HepG2 (cell line): Measurements from ENCODE around the gene TRNP1. TPM values are rescaled to one million over a fixed set of nuclear protein-coding genes. Genes with fewer than 3 reads are reported as not detected.

Experiments used
- AGO2 ChIP-seq: fragments of 200-400 bp; formaldehyde crosslinking; optimal IDR thresholded peaks from 2 replicates; pipeline ENCODE3; 2017; ENCODE audit warnings: mild to moderate bottlenecking, low read depth, low read length, moderate library complexity
- ARNT ChIP-seq: fragments of 450-650 bp; IDR thresholded peaks from 2 replicates; pipeline ENCODE4 v1.6.1; 2017
- CREBL2 ChIP-seq: sonication (generic); formaldehyde crosslinking; IDR thresholded peaks from 2 replicates; pipeline ENCODE4 v1.8.1; 2023; ENCODE audit warnings: missing genetic modification reagents, mild to moderate bottlenecking, borderline replicate concordance
- FOSL2 ChIP-seq: sonication (generic); formaldehyde crosslinking; IDR thresholded peaks from 2 replicates; pipeline ENCODE4 v1.4.0; 2020; ENCODE audit warnings: missing genetic modification reagents
- GATAD1 ChIP-seq: IDR thresholded peaks from 2 replicates; pipeline ENCODE4 v1.6.1; 2016; ENCODE audit warnings: missing genetic modification reagents, missing compliant biosample characterization
- HIVEP1 ChIP-seq: sonication (generic); formaldehyde crosslinking; IDR thresholded peaks from 2 replicates; pipeline ENCODE4 v1.4.0; 2020; ENCODE audit warnings: mild to moderate bottlenecking, missing genetic modification reagents
- HMGA1 ChIP-seq: sonication (generic); formaldehyde crosslinking; conservative IDR thresholded peaks from 2 replicates; pipeline ENCODE4 v1.4.0; 2020; ENCODE audit warnings: missing genetic modification reagents
- MYPOP ChIP-seq: sonication (generic); formaldehyde crosslinking; IDR thresholded peaks from 2 replicates; pipeline ENCODE4 v1.8.1; 2023; ENCODE audit warnings: mild to moderate bottlenecking, moderate library complexity, missing genetic modification reagents
- NBN ChIP-seq: fragments of 450-650 bp; conservative IDR thresholded peaks from 2 replicates; pipeline ENCODE4 v1.6.1; 2017
- PAXIP1 ChIP-seq: sonication (generic); formaldehyde crosslinking; conservative IDR thresholded peaks from 2 replicates; pipeline ENCODE4 v1.4.0; 2020; ENCODE audit warnings: mild to moderate bottlenecking, missing genetic modification reagents, moderate library complexity
- PCBP2 ChIP-seq: fragments of 200-400 bp; formaldehyde crosslinking; optimal IDR thresholded peaks from 2 replicates; pipeline ENCODE3; 2018; ENCODE audit warnings: low read length, low read depth; ENCODE audit not compliant: poor library complexity, severe bottlenecking
- POLR2AphosphoS5 ChIP-seq: IDR thresholded peaks from 2 replicates; pipeline ENCODE4 v1.6.1; 2012; ENCODE audit warnings: low read depth, low read length
- RBM22 ChIP-seq: fragments of 200-400 bp; formaldehyde crosslinking; optimal IDR thresholded peaks from 2 replicates; pipeline ENCODE3; 2017; ENCODE audit warnings: mild to moderate bottlenecking, low read length, moderate library complexity
- RXRA ChIP-seq: sonication (generic); formaldehyde crosslinking; IDR thresholded peaks from 2 replicates; pipeline ENCODE4 v1.5.1; 2020; ENCODE audit warnings: missing genetic modification reagents
- SSRP1 ChIP-seq: IDR thresholded peaks from 2 replicates; pipeline ENCODE4 v1.6.1; 2016; ENCODE audit warnings: control low read depth
- U2AF1 ChIP-seq: fragments of 200-400 bp; formaldehyde crosslinking; optimal IDR thresholded peaks from 2 replicates; pipeline ENCODE3; 2017; ENCODE audit warnings: mild to moderate bottlenecking, low read depth, low read length
- XRCC5 ChIP-seq: fragments of 200-400 bp; formaldehyde crosslinking; optimal IDR thresholded peaks from 2 replicates; pipeline ENCODE3; 2017; ENCODE audit warnings: mild to moderate bottlenecking, low read length
- ZBTB7B ChIP-seq: sonication (generic); formaldehyde crosslinking; IDR thresholded peaks from 2 replicates; pipeline ENCODE4 v1.4.0; 2020; ENCODE audit warnings: missing genetic modification reagents
- ZSCAN20 ChIP-seq: sonication (generic); formaldehyde crosslinking; IDR thresholded peaks from 2 replicates; pipeline ENCODE4 v1.4.0; 2020; ENCODE audit warnings: missing genetic modification reagents, mild to moderate bottlenecking, borderline replicate concordance
- polyA plus RNA-seq, 8 experiments: library from polyadenylated mRNA; depleted of rRNA in 3 of 8; stranded (reverse) in 7 of 8; unstranded in 1 of 8; fragments of >200 nt; fragmentation: Illumina TruSeq in 4 of 8; extraction: Trizol in 4 of 8; gene quantifications; 2 replicates each; pipeline versions ENCODE4 v1.2.1 to v1.2.3, GENCODE V29; 2011 to 2016; ENCODE audit warnings: low read depth in 4 of 8, missing spikeins in 1 of 8, mixed read lengths in 1 of 8; ENCODE audit not compliant: insufficient read depth in 1 of 8
- total RNA-seq, 5 experiments: library from RNA; depleted of rRNA; stranded (reverse); fragments of >200 nt; fragmentation: Illumina TruSeq; extraction: Trizol; gene quantifications; 2 replicates each; pipeline ENCODE4 v1.2.3, GENCODE V29; 2016; ENCODE audit warnings: low read depth in 1 of 5
- TF ChIP-seq, protein P1 (sequence below): sonication (generic); formaldehyde crosslinking; IDR thresholded peaks from 2 replicates; pipeline ENCODE4 v1.8.0; 2022; ENCODE audit warnings: mild to moderate bottlenecking, missing genetic modification reagents, moderate library complexity
- TF ChIP-seq, protein P2 (sequence below), 2 experiments: sonication (generic) in 1 of 2; formaldehyde crosslinking in 1 of 2; IDR thresholded peaks; 2 replicates each; pipeline versions ENCODE4 v1.4.0 to v1.6.1; 2018 to 2020; ENCODE audit warnings: missing genetic modification reagents in 2 of 2, borderline replicate concordance in 1 of 2, low read depth in 1 of 2, mild to moderate bottlenecking in 1 of 2, missing biosample characterization in 1 of 2
- TF ChIP-seq, protein P3 (sequence below): IDR thresholded peaks from 2 replicates; pipeline ENCODE4 v1.6.1; 2016

The TRNP1 gene
- total and polyA plus RNA-seq, 2 of the 13 experiments (the other 11 are each of a cell fraction or from before 2014, with no cell fraction given), result 42.0 to 158 TPM

GRCh38 chr1:26999440-26999987 is 6.0 kb downstream of the TRNP1 start (continued):
- TF ChIP-seq, protein P1, sequence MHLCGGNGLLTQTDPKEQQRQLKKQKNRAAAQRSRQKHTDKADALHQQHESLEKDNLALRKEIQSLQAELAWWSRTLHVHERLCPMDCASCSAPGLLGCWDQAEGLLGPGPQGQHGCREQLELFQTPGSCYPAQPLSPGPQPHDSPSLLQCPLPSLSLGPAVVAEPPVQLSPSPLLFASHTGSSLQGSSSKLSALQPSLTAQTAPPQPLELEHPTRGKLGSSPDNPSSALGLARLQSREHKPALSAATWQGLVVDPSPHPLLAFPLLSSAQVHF (CRISPR knock-in tag), result no peak
- TF ChIP-seq ZBTB7B (CRISPR knock-in tag) (no peak), SSRP1 (peak; percentile 38; the same call in 1 of the 2 replicates), XRCC5 (peak; percentile 18), AGO2 (peak; percentile 89), PCBP2 (peak; percentile 25), MYPOP (no peak), RBM22 (peak; percentile 97), ARNT (no peak), RXRA (CRISPR knock-in tag) (peak; percentile 21; the same call in 1 of the 2 replicates), NBN (no peak), HIVEP1 (CRISPR knock-in tag) (0 out of 2 replicates have a peak, but pooled peaks have one; percentile 52), PAXIP1 (CRISPR knock-in tag) (0 out of 2 replicates have a peak, but pooled peaks have one; percentile 12), U2AF1 (peak; percentile 49), HMGA1 (CRISPR knock-in tag) (no peak), ZSCAN20 (no peak), CREBL2 (CRISPR knock-in tag) (no peak), GATAD1 (CRISPR knock-in tag) (no peak), POLR2AphosphoS5 (peak; percentile 55; the same call in 1 of the 2 replicates), FOSL2 (CRISPR knock-in tag) (0 out of 2 replicates have a peak, but pooled peaks have one; percentile 12)
- TF ChIP-seq, protein P2, sequence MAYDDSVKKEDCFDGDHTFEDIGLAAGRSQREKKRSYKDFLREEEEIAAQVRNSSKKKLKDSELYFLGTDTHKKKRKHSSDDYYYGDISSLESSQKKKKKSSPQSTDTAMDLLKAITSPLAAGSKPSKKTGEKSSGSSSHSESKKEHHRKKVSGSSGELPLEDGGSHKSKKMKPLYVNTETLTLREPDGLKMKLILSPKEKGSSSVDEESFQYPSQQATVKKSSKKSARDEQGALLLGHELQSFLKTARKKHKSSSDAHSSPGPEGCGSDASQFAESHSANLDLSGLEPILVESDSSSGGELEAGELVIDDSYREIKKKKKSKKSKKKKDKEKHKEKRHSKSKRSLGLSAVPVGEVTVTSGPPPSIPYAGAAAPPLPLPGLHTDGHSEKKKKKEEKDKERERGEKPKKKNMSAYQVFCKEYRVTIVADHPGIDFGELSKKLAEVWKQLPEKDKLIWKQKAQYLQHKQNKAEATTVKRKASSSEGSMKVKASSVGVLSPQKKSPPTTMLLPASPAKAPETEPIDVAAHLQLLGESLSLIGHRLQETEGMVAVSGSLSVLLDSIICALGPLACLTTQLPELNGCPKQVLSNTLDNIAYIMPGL (CRISPR knock-in tag; IDR thresholded peaks at IDR 0.05; ENCODE audit: borderline replicate concordance in 1 of 2, low read depth in 1 of 2), result 0 out of 4 replicates have a peak, but pooled peaks of 1 of the 2 experiments have one; percentile 16
- TF ChIP-seq, protein P3, sequence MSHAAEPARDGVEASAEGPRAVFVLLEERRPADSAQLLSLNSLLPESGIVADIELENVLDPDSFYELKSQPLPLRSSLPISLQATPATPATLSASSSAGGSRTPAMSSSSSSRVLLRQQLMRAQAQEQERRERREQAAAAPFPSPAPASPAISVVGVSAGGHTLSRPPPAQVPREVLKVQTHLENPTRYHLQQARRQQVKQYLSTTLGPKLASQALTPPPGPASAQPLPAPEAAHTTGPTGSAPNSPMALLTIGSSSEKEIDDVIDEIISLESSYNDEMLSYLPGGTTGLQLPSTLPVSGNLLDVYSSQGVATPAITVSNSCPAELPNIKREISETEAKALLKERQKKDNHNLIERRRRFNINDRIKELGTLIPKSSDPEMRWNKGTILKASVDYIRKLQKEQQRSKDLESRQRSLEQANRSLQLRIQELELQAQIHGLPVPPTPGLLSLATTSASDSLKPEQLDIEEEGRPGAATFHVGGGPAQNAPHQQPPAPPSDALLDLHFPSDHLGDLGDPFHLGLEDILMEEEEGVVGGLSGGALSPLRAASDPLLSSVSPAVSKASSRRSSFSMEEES (CRISPR knock-in tag), result 0 out of 2 replicates have a peak, but pooled peaks have one; percentile 7
